NCI-H2081 treated with DMSO at 0.1 percent for 48 hours (cell line): ENCODE measurements around the gene TSSK1B.
"Not testable (repeated sequence)": the region's sequence is repeated elsewhere in the genome, so short reads cannot be mapped to it uniquely, and the experiment has no call there.

Experiments used
- DNase-seq: peaks from one replicate; lab custom pipeline; 2025; lab: John Stamatoyannopoulos, UW

The TSSK1B gene

GRCh38 chr5:113397986-113398385, 36.8 kb downstream of the TSSK1B start:
- DNase-seq = not testable (repeated sequence)

- no peak for DNase-seq
Measured at GRCh38 chr5:113397046-113397445, 37.7 kb downstream of the TSSK1B start.

GRCh38 chr5:113394658-113395057, 40.1 kb downstream of the TSSK1B start:
- DNase-seq = no peak

- no peak for DNase-seq
Measured at GRCh38 chr5:113390224-113390623, 44.6 kb downstream of the TSSK1B start.

- no peak for DNase-seq
Measured at GRCh38 chr5:113389116-113389515, 45.7 kb downstream of the TSSK1B start.

- no peak for DNase-seq
Measured at GRCh38 chr5:113387844-113388243, 46.9 kb downstream of the TSSK1B start.

GRCh38 chr5:113384782-113385285, 50.0 kb downstream of the TSSK1B start:
- no peak for DNase-seq

GRCh38 chr5:113382731-113383130, 52.1 kb downstream of the TSSK1B start:
- no peak for DNase-seq
